ENCODE measurements around the gene ZNF749.
"Not testable (repeated sequence)": the region's sequence is repeated elsewhere in the genome, so short reads cannot be mapped to it uniquely, and the experiment has no call there.

GRCh38 chr19:57487477-57488298, 52.6 kb downstream of the ZNF749 start, which contains the start of gene ZNF419:
- TF ChIP-seq CTCF (conservative IDR thresholded peaks at IDR 0.05; ENCODE audit: low read depth, low read length); POLR2A (IDR thresholded peaks at IDR 0.05; ENCODE audit: low read depth, low read length); MAFK (IDR thresholded peaks at IDR 0.05; ENCODE audit: low read depth, low read length); CHD1 (IDR thresholded peaks at IDR 0.05; ENCODE audit: low read depth, low read length): not testable (repeated sequence)

Data from IMR-90 (cell line).